Measurements from ENCODE around the gene UBE2E2.

- TF ChIP-seq GATA2 (IDR thresholded peaks at IDR 0.05; ENCODE audit: low read depth, low read length) = no peak
- no peak for TF ChIP-seq GATA3 (IDR thresholded peaks at IDR 0.05; ENCODE audit: low read depth, low read length)
These were observed 236.0 kb downstream of the UBE2E2 start for GRCh38 chr3:23439080-23439479.

Measured in SH-SY5Y (cell line).